Peyer's patch (tissue), 4 donors: ENCODE data around the gene NR1I3. TPM values are rescaled to one million over a fixed set of nuclear protein-coding genes. Genes with fewer than 3 reads are reported as not detected.

Source experiments
- DNase-seq, 3 donors: peaks; one replicate each; pipeline ENCODE4 v3.0.0-alpha.2; 2017 to 2019
- H3K27ac ChIP-seq, 4 donors: fragments of 200-600 bp; sonication (generic); one replicate each; pipeline ENCODE4 v1.5.1; 2016 to 2019
- H3K27me3 ChIP-seq, 2 donors: fragments of 200-600 bp; sonication (generic); one replicate each; pipeline ENCODE4 v1.5.1; 2019
- H3K36me3 ChIP-seq, 3 donors: fragments of 200-600 bp; sonication (generic); one replicate each; pipeline ENCODE4 v1.5.1; 2016 to 2019
- H3K4me1 ChIP-seq, 4 donors: fragments of 200-600 bp; sonication (generic); one replicate each; pipeline ENCODE4 v1.5.1; 2016 to 2019
- H3K4me3 ChIP-seq, 4 donors: fragments of 200-600 bp; sonication (generic); 1 replicate in 3 of 4; 2 replicates in 1 of 4; pipeline ENCODE4 v1.5.1; 2016 to 2019; ENCODE audit warnings: mild to moderate bottlenecking in 1 of 4
- H3K9me3 ChIP-seq, 4 donors: fragments of 200-600 bp; sonication (generic); one replicate each; pipeline ENCODE4 v1.5.1; 2016 to 2019; ENCODE audit warnings: mild to moderate bottlenecking in 1 of 4
- POLR2A ChIP-seq, 2 donors: fragments of 450-650 bp; IDR thresholded peaks; one replicate each; pipeline ENCODE4 v1.5.1; 2017; ENCODE audit warnings: antibody characterized with exemption in 2 of 2, mild to moderate bottlenecking in 2 of 2, moderate library complexity in 2 of 2
- total RNA-seq, 4 donors: library from RNA; depleted of rRNA; stranded (reverse); fragments of >200 nt; gene quantifications; one replicate each; pipeline ENCODE4 v1.1.0, GENCODE V29; 2016
- TF ChIP-seq, protein P1 (sequence below), 6 experiments: fragments of 450-650 bp in 4 of 6; fragments of 200-600 bp in 2 of 6; sonication (generic) in 1 of 6; IDR thresholded peaks; one replicate each; pipeline ENCODE4 v1.5.1; 2017 to 2019; ENCODE audit warnings: antibody characterized with exemption in 6 of 6, mild to moderate bottlenecking in 3 of 6, moderate library complexity in 1 of 6

Gene NR1I3
- total RNA-seq, 4 donors from 2014 or later, result 3.2 TPM; not detected in 3

DNA sequence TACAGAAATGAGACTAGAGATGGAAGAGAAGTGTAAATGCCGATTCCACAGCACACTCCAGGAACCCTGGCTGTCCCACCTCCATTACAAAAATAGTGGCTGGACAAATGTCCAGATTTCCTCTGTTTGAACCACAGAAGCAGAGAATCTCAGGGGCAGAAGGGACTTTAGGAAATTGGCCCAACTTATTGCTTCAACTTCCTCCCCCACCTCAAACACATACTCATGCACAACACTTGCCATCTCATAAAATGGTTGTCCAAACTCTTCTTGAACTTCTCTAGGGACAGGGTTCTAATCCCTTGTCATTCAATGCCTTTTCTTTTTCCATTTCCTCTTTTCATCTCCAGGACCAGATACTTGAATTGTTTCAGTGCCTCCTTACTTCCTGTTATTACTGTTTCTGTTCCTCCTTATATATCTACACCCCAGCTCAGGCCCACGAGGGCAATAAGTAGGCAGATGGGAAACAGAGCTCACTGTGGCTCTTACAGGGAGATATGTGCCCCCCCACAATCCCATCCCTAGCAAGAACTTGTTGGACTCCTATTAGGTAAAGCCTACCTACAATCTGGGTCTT, 52.2 kb downstream of the NR1I3 start:
- H3K4me1 ChIP-seq, result peaks cover 0 to 23% (median 3%) of the 10 kb centered on the region in 4 donors
- TF ChIP-seq, protein P1, sequence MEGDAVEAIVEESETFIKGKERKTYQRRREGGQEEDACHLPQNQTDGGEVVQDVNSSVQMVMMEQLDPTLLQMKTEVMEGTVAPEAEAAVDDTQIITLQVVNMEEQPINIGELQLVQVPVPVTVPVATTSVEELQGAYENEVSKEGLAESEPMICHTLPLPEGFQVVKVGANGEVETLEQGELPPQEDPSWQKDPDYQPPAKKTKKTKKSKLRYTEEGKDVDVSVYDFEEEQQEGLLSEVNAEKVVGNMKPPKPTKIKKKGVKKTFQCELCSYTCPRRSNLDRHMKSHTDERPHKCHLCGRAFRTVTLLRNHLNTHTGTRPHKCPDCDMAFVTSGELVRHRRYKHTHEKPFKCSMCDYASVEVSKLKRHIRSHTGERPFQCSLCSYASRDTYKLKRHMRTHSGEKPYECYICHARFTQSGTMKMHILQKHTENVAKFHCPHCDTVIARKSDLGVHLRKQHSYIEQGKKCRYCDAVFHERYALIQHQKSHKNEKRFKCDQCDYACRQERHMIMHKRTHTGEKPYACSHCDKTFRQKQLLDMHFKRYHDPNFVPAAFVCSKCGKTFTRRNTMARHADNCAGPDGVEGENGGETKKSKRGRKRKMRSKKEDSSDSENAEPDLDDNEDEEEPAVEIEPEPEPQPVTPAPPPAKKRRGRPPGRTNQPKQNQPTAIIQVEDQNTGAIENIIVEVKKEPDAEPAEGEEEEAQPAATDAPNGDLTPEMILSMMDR (IDR thresholded peaks at IDR 0.05), result no peak
- no peak for TF ChIP-seq POLR2A (IDR thresholded peaks at IDR 0.05)
- no peaks in the 10 kb centered on the region for H3K9me3 ChIP-seq
- H3K36me3 ChIP-seq, result no peaks in the 10 kb centered on the region
- peak in 1 of 3 donors; percentile 75 for DNase-seq
- H3K27ac ChIP-seq, result peak overlapping the region; percentile 54 to 80 (median 70)
- H3K27me3 ChIP-seq, result no peaks in the 10 kb centered on the region
- no peak overlapping the region for H3K4me3 ChIP-seq

DNA sequence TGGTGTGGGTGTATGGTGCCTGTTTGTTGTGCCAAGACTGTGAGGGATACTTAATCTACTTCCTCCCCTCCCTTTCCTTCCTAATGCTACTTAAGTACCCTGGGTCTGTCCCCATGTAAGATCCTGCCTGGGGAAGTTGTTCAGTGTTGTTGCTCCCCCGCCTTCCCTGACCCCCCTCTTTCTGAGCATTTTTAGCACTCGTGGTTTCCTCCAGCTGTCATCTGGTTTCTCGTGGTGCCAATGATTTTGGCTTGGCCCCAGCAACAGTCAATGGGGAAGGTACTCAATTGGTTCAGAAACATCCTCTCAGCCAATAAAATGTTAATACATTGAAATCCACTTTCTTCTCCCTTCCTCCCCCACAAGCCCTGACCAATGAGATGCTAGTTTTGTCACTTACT, 52.7 kb downstream of the NR1I3 start:
- Histone ChIP-seq H3K4me1 (peaks cover 0 to 23% (median 3%) of the 10 kb centered on the region in 4 donors), H3K9me3 (no peaks in the 10 kb centered on the region), H3K27ac (peak overlapping the region; percentile 54 to 80 (median 70)), H3K27me3 (no peaks in the 10 kb centered on the region), H3K4me3 (no peak overlapping the region), H3K36me3 (no peaks in the 10 kb centered on the region)
- TF ChIP-seq POLR2A (IDR thresholded peaks at IDR 0.05), result no peak
- TF ChIP-seq, protein P1 (IDR thresholded peaks at IDR 0.05), result no peak
- peak; percentile 7 to 93 (median 90) for DNase-seq

DNA sequence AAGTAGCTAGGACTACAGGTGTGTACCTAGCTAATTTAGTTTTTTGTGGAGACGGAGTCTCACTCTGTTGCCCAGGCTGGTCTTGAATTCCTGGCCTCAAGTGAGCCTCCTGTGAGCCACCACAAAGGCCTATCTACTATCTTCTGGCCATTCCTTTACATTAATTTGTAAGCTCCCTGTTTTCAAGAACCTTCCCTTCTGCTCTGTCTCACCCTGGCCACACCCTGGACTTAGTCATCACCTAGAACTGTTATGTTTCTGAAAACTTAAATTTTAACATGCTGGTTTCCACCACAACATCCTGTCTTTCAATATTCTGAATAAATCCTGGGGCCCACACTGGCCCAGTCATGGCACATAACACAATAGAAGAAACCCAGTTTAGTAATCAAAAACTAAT, 55.8 kb downstream of the NR1I3 start:
- no peak for TF ChIP-seq POLR2A (IDR thresholded peaks at IDR 0.05)
- TF ChIP-seq, protein P1 (IDR thresholded peaks at IDR 0.05), result no peak
- H3K36me3 ChIP-seq, result no peaks in the 10 kb centered on the region
- H3K27me3 ChIP-seq, result no peaks in the 10 kb centered on the region
- H3K27ac ChIP-seq, result peak overlapping the region; percentile 46 to 72 (median 56)
- no peaks in the 10 kb centered on the region for H3K9me3 ChIP-seq
- DNase-seq, result peak in 2 of 3 donors; percentile 3 to 39
- no peak overlapping the region for H3K4me3 ChIP-seq
- peaks cover 0 to 23% (median 6%) of the 10 kb centered on the region in 4 donors for H3K4me1 ChIP-seq

DNA sequence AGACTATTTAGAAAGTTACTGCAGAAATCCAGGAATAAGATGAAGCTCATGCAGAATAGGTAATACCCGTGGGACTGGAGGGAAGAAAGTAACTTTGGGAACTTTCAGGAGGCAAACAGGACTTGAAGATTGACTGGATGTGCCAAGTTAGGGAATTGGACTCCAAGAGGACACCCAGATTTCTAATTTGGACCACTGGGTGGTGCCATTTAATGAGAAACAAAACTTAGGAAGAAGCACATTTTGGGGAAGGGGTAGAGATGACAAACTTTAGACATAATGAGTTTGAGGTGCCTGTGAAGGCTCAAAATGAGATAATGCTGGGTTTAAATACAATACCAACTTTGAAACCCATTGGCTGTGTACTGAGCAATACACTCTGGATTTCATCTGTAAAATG, 57.4 kb downstream of the NR1I3 start:
- Histone ChIP-seq H3K4me3 (no peak overlapping the region), H3K27ac (no peak overlapping the region), H3K36me3 (no peaks in the 10 kb centered on the region), H3K9me3 (no peaks in the 10 kb centered on the region), H3K27me3 (no peaks in the 10 kb centered on the region), H3K4me1 (peaks cover 3 to 30% (median 12%) of the 10 kb centered on the region in 4 donors)
- TF ChIP-seq, protein P1 (IDR thresholded peaks at IDR 0.05), result peak in 4 of 6 experiments; percentile 4 to 33 (median 14)
- TF ChIP-seq POLR2A (IDR thresholded peaks at IDR 0.05), result no peak
- DNase-seq, result no peak

DNA sequence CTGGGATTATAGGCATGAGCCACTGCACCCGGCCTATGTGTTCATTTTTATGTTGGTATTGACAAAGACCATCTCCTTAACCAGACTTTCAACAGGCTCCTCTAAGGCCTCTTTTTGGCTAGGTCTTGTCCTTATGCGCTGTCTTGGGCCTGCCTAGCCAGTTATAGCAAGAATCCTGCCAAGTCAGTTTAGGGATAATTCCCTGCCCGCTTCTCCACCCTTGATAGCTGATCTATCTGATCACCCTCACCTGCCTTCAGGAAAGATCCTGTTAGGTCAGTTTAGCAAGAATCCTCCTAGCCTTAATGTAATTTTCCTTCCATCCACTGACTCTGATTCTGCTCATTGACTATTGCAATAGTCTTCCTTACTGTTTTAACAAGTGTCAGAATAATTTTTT, 58.3 kb downstream of the NR1I3 start:
- Histone ChIP-seq H3K9me3 (no peaks in the 10 kb centered on the region), H3K4me3 (no peak overlapping the region), H3K27ac (no peak overlapping the region), H3K4me1 (peaks cover 3 to 24% (median 14%) of the 10 kb centered on the region in 4 donors), H3K27me3 (no peaks in the 10 kb centered on the region), H3K36me3 (peaks cover 0 to 5% (median 0%) of the 10 kb centered on the region in 3 donors)
- DNase-seq, result peak in 1 of 3 donors; percentile 0
- TF ChIP-seq, protein P1 (IDR thresholded peaks at IDR 0.05), result no peak
- no peak for TF ChIP-seq POLR2A (IDR thresholded peaks at IDR 0.05)

Other genes with a start within 250 kb of the NR1I3 start
- 100 to 1,000 TPM in 3 of 4 donors, 10 to 100 TPM in 1; 28.9 to 138 (median 110) TPM for gene F11R, start 217.1 kb downstream of the NR1I3 start, total RNA-seq
- gene TSTD1, start 199.2 kb downstream of the NR1I3 start, total RNA-seq, result 100 to 1,000 TPM in 1 of 4 donors, 10 to 100 TPM in 3; 33.0 to 152 (median 78.8) TPM
- gene USF1, start 192.2 kb downstream of the NR1I3 start, total RNA-seq, result 100 to 1,000 TPM in 1 of 4 donors, 10 to 100 TPM in 3; 72.0 to 119 (median 98.2) TPM
- gene ARHGAP30, start 168.3 kb downstream of the NR1I3 start, total RNA-seq, result 10 to 100 TPM in 1 of 4 donors, 1 to 10 TPM in 3; 5.1 to 31.4 (median 6.7) TPM
- gene NECTIN4, start 148.6 kb downstream of the NR1I3 start, total RNA-seq, result 1 to 10 TPM in 3 of 4 donors, under 1 TPM in 1; 0.54 to 2.5 (median 1.6) TPM
- 1 to 10 TPM in 3 of 4 donors, not detected in 1; 2.1 to 4.8 (median 2.4) TPM for gene KLHDC9, start 139.8 kb downstream of the NR1I3 start, total RNA-seq
- gene PFDN2, start 120.2 kb downstream of the NR1I3 start, total RNA-seq, result 10 to 100 TPM; 11.6 to 68.5 (median 15.2) TPM
- 100 to 1,000 TPM in 3 of 4 donors, 10 to 100 TPM in 1; 54.5 to 148 (median 120) TPM for gene NIT1, start 120.1 kb downstream of the NR1I3 start, total RNA-seq
- gene DEDD, start 105.5 kb downstream of the NR1I3 start, total RNA-seq, result 10 to 100 TPM; 23.0 to 48.7 (median 31.4) TPM
- gene UFC1, start 84.2 kb downstream of the NR1I3 start, total RNA-seq, result 10 to 100 TPM; 36.9 to 82.5 (median 61.7) TPM
- gene USP21, start 78.7 kb downstream of the NR1I3 start, total RNA-seq, result 10 to 100 TPM; 11.6 to 52.8 (median 39.0) TPM
- gene PPOX, start 71.8 kb downstream of the NR1I3 start, total RNA-seq, result 10 to 100 TPM in 3 of 4 donors, 1 to 10 TPM in 1; 9.5 to 38.0 (median 20.9) TPM
- 10 to 100 TPM; 25.2 to 34.1 (median 29.4) TPM for gene B4GALT3, start 60.7 kb downstream of the NR1I3 start, total RNA-seq
- 10 to 100 TPM in 1 of 4 donors, 1 to 10 TPM in 2, under 1 TPM in 1; 0.18 to 65.2 (median 1.9) TPM for gene ADAMTS4, start 39.1 kb downstream of the NR1I3 start, total RNA-seq
- 100 to 1,000 TPM; 157 to 192 (median 176) TPM for gene NDUFS2, start 35.8 kb downstream of the NR1I3 start, total RNA-seq
- 10 to 100 TPM in 2 of 4 donors, 1 to 10 TPM in 1, not detected in 1; 5.1 to 33.8 (median 11.9) TPM for gene FCER1G, start 22.9 kb downstream of the NR1I3 start, total RNA-seq
- gene APOA2, start 14.6 kb downstream of the NR1I3 start, total RNA-seq, result not detected
- gene TOMM40L, start 12.1 kb downstream of the NR1I3 start, total RNA-seq, result 10 to 100 TPM in 3 of 4 donors, 1 to 10 TPM in 1; 8.3 to 32.2 (median 24.9) TPM
- not detected for gene PCP4L1, start 20.5 kb upstream of the NR1I3 start, total RNA-seq
- 1 to 10 TPM in 3 of 4 donors, not detected in 1; 1.5 to 3.3 (median 2.3) TPM for gene MPZ, start 71.8 kb upstream of the NR1I3 start, total RNA-seq
- gene SDHC, start 76.2 kb upstream of the NR1I3 start, total RNA-seq, result 10 to 100 TPM; 33.3 to 85.5 (median 60.6) TPM
- gene CFAP126, start 129.7 kb upstream of the NR1I3 start, total RNA-seq, result not detected